GM19023 (cell line): ENCODE data around the gene ARHGAP10.

ENCODE experiments used
- ATAC-seq: cut with Tn5 transposase; IDR thresholded peaks from one replicate; pipeline ENCODE4 v1.9.1; 2021; ENCODE audit warnings: mild to moderate bottlenecking, moderate library complexity; ENCODE audit not compliant: unreplicated experiment

Gene ARHGAP10

DNA sequence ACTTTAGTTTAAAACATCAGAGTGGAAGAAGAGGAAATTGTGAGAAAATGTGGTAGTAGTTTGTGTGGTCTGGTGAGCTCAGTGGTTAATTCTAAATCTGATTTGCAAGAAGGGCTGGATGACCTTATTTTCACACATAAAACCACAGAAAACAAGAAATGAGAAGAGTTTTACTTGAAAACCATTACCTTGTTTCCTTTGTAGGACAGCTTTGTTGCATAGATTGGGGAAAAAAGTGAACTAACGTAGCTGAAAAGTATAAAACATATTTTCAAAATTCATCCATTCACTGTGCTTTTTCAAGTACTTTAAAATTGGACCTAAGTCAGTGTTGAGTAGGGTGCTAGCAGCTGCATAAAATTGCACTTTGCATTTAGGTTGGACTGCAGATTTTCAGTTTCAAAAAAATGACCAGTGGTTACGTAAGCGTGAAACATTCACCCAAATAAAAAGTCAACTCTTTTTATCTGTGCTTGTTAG, 211.3 kb downstream of the ARHGAP10 start:
- peak; percentile 85 for ATAC-seq

DNA sequence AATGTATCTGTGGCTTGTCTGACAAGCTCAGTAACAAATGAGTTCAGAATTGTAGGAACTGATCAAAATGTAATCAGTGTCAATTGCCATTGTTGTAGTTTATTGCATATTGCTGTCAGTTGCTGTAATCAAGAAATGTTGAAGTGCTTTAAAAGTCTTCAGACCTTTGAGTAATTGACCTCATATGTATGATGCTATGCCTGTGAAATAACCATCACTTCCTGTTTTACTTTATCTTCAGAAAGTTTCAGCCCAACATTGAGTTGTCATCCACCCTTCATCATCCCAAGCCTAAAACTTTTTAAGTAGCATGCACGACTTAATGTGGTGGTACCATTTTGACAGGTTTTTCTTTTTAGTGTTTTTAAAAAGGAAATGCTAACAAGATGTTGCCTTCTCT, 212.4 kb downstream of the ARHGAP10 start:
- ATAC-seq = peak; percentile 37

DNA sequence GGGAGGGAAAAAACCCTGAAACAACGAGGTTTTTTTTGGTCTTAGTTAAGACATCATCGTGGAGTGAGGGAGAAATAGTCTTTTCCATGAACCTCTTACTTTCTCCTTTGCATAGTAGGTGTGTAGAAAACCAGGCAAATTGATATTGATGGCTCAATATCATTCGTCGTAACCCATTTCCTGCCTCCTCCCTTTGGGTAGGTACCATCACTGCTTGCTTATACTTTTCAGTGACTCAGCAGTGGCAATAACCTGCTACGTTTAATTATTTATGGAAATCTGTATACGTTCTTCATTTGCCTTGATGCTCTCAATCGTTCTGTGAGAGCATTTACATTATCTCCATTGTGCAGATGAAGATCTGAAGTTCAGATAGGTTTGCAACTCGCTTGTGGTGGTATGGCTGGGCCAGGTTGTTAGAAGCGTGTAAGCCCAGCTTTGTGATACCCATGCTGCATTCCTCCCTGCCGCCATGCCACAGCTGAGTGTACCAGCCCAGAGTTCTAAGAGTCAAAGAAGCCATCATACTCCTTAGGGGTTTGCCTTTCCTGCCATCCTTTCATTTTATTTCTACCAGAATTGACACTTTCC, 212.9 kb downstream of the ARHGAP10 start:
- no peak for ATAC-seq

DNA sequence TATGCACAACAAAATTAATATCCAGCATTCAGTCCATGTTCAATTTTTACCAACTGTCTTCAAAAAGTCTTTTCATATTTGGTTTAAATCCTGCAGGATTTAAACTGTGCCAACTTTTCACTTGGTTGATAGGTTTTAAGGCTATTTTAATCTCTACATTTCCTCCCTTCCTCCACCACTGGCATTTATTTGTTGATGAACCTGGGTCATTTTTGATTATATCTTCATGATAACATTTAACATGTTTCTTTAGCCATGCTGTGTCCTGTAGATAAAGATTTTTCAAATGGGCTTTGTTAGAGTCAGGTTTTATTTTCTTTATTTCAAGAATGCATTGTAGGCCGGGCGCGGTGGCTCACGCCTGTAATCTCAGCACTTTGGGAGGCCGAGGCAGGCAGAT, 216.4 kb downstream of the ARHGAP10 start:
- no peak for ATAC-seq

DNA sequence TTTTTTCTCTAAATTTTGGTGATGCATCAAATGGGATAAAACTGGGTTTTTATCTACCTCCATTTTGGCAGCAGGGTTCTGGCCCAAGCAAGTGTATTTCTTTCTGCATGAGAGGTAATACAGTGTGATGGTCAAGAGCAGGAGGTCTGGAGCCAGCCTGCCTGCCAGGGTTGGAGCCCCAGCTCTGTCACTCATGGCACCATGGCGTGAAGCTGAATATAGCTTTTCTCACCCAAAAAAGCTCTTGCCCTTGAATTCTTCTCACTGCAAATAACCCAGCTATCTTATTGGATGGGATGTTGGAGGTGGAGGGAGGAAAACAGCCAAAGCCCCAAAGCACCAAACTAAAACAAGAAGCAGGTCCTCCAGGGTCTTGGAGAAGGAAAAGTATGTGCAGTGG, 218.4 kb downstream of the ARHGAP10 start:
- no peak for ATAC-seq

DNA sequence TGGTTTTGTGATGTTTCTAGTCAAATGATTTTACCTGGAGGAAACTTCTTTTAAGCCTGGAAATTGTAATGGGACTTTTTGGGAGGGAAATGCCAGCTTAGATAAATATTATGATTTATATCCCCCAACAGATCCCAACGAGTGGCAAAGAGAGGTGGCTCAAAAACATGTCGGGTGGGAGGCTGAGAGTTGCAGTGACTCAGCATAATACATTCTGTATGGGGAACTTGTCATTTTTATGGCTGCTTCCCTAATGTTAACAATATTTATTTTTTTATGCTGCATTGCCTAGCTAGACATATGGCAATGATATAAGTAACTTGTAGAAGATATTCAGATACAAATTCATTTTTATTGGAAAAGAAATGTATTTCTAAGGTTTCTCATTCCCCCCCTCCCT, 219.0 kb downstream of the ARHGAP10 start:
- no peak for ATAC-seq

DNA sequence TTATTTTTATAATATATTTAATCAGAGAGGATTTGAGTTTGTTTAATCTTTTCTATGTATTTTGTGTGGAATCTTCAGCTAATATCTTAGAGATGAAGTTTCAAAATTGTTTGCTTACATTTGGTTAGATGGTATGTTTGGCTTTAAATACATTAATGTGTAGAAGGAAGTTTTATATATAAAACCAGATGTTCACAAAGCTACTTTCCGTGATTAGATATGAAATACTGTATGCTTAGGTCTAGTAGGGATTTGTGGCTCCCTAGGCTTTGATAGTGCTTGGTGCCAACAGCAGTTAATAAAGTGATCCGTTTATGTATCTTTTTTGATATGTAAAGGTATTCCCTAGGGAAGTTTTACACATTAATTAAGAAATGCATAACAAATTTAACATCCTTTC, 223.0 kb downstream of the ARHGAP10 start:
- no peak for ATAC-seq

DNA sequence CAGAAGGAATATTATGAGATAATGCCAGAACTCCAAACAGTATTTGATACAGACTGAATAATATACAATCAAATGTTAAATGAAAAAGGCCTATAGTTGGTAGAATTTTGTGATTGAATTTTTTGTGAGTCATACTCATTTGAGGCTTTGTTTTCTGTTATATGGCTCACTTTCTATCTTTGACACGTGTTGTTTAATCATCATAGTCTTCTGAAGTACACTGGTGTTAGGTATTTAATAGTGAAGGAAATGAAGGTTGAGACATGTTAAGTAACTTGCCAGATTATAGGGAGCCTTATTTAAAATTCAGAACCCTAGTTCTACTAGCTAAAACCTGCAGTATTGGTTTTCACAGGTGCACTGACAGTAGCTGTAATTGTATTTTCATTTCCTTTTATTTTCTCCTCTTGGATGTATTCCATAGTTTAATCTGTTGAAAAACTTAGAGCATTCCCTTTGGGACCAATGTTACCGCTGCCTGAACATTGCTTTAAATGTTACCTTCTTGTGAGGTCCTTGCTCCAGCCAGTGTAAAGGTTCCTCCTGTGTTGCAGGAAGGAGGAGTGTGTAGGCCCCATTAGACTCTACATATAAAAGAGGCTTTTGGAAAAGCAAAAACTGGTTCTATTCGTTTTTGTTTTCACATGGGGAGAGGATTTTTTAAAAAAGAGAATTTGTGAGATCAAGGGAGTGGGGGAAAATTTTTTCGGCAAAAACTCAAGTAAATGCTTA, 224.1 kb downstream of the ARHGAP10 start:
- no peak for ATAC-seq

DNA sequence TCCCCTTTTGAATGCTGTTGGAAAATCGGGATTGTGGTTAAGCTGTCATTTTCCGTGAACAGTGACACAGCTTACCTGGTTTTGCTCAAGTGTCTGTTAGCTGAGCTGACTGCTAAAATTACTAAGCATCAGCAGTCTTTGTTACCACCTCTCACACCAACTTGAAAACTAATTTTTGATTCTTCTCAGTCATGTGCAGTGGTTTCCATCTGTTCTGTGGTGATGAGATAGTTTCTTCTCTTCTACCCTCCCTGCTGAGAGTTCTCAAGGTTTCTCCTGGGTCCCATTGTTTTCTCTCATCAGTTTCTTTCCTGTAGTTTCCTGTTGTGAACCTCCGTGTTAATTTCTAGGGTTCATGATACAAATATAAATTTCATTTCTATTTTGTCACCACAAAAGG, 225.6 kb downstream of the ARHGAP10 start:
- no peak for ATAC-seq

DNA sequence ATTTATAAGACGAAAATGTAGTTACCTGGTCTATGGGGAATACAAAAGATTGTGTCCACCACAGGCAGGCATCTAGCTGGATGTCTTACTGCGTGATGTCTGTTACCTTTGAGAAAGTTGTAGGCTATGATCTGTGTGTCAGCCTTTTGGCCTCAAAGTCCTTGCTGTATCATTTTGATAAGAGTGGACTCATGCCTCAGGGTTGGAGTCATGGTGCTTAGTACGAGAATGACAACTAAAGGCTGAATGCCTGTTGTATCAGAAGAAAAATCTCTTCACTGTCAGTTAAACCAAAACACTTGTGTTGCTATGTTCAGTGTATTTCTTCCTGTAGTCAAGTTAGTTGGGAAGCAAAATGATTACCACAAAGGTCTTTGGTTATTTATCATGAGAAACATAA, 226.2 kb downstream of the ARHGAP10 start:
- ATAC-seq = no peak

DNA sequence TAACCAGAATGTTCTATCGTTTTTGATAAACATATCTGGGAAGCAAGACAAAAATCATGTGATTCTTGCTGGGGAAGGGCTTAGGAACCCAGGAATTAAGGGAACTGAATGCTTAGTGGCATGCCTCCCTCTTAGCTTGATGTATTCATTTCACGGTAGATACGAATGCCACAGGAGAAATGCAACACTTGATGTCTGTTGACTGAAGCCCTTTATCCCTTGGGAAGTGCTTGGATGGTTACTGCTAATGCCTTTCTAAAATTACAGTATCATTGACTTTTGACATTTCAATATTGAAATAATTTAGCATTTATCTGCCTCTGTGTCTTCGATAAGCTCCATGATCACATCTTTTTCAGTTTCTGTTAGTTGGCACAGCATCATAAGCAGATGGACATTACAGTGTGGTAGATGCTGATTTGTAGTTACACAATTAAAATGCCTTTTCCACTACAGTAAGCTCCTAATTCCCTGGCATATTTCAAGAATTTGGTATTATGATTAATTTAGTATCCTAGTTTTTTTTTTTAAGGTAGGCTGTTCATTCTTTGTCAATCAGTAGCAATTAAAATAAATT, 226.7 kb downstream of the ARHGAP10 start:
- no peak for ATAC-seq

DNA sequence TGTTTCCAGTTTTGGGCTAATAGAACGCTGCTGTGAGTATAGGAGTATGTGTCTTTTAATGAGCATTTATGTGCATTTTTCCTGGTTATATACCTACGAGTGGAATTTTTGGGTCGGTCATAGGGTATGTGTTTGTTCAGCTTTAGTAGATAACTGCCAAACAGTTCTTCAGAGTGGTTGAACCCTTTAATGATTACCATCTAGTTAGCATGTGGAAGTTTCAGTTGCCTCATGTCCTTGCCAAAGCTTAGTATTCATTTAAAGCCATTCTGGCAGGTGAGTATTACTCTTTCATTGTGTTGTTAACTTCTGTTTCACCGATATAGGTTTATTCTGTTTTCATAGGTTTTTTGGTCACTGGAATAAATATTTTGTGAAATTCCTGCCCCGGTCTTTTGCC, 229.1 kb downstream of the ARHGAP10 start:
- ATAC-seq = no peak

DNA sequence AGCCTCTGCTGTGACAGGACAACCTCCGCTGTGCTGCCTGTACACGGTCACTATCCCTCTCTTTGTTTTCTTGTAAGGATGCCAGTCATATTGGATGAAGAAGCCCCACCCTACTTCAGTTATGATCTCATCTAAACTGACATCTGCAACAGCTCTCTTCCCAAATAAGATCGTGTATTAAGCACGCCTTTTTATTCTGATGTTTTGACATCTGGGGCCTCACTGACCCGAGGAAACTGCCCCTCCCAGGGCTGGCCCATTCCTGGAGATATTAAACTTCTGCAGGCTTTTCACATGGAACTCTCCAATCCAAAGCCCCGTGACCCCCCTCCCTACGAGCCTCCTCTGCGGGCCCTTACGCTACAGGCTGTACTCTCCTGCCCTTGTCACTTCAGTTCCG, 232.0 kb downstream of the ARHGAP10 start:
- ATAC-seq = no peak

DNA sequence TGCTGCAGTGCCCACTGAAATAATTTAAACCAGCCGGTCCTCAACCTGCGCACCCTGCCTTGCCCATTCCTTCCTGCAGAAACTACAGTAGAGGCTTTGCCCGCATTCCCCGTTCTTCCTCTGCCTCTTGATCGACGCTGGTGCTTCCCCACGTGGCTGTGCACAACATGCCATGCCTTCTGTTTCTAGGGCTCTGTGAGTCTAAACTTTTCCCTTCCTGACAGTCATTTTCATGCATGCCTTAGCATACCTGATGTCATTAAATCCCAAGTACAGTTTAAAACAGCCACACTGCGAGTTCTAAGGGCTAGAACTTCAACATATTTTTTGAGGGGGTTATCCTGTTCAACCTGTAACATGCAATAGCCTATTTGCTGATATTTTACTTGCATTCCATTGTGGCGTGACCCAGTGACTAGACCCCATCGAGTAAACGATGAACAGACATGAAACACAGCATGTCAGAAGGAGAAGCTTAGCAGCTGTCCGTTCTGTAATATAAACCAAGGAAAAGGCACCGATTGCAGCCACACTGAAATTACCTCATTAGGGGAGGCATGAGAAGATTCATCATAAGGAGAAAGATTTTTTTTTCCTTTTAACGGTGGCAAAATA, 232.5 kb downstream of the ARHGAP10 start:
- ATAC-seq = no peak

DNA sequence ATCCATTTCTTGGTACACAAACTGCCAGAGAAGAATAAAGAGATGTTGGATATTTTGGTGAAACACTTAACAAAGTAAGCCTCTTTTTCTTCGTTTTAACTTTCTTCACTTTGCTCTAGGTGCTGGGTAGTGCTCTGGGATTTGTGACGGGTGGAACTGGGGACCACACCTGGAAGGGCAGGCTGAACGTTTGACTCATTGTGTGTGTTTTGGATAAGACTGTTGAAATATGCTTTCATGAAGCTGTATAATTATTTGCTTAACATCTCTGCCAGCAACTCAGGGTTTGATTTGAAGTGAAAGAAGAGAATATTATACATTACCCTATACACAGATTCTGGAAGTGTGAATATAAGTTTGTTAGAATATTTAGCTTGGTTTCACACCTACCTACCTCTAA, 233.2 kb downstream of the ARHGAP10 start:
- ATAC-seq = no peak

DNA sequence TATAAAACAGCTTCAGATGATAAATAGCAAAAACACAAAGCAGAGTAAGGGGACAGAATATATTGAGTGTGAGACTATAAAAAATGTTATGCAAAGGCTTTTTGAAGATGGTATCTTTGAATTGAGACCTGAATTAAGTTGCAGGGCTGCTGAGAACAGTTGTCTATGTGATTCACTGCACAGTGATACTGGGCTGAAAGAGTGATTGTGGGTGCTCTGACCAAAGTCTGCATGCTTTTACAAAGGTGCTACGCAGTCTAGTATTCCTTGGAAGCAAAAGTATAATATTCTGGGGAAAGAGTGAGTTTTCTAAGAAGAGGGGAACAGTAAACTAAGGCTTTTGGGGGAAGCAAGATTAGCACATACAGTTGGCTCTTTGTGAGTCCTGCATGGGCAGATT, 234.0 kb downstream of the ARHGAP10 start:
- no peak for ATAC-seq

DNA sequence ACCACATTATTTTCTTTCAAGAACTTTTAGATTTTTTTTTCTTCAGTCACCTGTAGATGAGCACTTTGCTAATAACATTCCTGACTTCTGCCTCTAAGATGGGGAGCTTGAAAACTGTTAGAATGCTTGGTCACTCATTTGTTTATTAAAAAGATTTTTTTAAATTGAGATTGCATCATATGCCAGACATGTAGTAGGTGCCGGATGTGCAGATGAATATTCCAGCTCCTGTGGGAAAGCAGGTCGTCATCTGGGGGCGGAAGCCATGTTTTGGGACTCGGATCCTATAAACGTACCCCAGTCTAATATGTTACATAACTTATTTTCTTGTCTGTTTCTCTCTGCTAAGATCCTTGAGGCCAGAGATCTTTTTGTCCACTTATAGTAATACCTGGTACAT, 236.8 kb downstream of the ARHGAP10 start:
- no peak for ATAC-seq

DNA sequence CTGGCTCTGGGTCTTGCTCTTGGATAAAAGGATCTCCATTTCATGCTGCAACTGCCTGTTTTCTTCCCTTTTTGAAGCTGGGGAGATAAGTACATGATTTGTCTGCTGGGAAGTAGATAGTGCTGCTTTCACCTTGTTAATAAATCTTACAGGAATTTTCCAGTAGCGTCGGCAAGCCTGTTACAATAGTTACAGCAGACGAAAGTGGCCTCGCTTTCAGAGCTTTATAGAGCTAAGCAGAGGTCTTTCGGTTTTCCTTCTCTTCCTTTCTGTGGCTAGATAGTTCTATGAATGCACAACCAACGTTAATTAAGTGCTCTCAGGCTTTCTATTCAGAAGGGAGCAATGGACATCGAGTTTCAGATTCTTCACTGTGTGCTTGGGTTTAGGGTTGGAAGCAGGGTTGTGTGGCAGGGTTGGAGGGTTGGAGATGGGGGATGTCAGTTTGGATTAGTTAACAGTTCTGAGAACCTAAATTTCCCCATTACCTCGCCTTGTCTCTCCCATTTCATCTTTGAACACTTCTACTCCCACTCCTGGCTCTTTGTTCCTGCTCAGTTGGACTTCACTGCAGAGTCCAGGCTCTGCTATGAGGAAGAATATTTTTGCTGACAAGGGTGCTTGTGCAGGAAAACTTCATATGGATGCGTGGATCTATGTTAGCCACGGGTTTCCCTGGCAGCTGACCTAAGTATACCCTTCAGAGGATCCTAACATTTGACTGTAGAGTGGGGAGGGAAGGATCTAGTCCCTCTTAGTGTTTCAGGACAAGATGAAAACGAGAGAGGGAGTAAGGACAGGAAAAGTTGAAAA, 237.9 kb downstream of the ARHGAP10 start:
- ATAC-seq = no peak

DNA sequence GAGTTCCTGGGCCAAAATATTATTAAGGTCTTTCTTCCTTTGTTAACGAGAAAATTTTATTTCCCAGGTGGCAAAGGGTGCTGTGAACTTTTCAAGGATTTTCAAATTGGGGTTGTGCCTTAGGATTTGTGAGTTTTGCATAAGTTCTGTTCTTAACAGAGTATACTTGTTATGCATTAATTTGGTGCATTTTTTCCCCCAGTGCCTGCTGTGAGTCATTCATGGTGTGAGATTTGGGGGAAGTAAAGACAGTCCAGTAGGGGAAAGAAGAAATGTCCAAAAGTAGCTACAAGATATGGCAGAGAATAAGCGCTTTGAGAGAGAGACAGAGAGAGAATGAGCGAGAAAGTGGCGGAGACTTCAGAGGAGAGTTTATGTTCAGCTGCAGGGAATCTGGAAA, 239.2 kb downstream of the ARHGAP10 start:
- no peak for ATAC-seq

DNA sequence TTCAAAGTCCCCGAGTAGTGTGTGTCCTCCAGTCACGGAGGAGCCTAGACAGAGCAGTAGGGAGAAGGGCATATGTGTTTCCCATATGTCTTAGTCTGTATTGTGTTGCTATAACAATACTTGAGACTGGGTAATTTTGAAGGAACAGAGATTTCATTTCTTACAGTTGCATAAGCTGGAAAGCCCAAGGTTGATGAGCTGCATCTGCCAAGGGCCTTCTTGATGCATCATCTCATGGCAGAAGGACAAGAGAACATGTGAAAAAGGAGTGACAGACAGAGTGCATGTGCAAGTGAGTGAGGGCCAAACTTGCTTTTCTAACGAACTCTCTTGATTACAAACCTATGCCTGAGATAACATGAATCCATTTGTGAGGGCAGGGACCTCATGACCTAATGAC, 243.4 kb downstream of the ARHGAP10 start:
- no peak for ATAC-seq
